Measurements from ENCODE around the gene MET.

DNA sequence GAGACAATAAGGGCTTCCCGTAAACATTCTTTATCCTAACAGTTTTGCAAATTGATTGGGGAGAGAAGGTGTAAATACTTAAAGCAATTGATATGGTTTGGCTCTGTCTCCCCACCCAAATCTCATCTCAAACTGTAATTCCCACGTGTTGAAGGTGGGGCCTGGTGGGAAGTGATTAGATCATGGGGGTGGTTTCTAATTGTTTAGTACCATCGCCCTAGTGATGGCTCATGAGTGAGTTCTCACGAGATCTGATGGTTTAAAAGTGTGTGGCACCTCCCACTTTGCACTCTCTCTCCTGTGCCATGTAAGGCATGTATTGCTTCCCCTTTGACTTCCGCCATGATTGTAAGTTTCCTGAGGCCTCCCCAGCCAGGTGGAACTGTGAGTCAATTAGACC lies 168.3 kb downstream of the MET start:
- no peak for TF ChIP-seq POLR2A (IDR thresholded peaks at IDR 0.05; ENCODE audit: low read length)
- no peak for TF ChIP-seq GATA1 (IDR thresholded peaks at IDR 0.05; ENCODE audit: low read depth, low read length)

Data from erythroblast (primary cell).